GM12873 (cell line): Measurements from ENCODE around the gene MAML3.

Source experiments
- TF ChIP-seq, protein P1 (sequence below): IDR thresholded peaks from 2 replicates; pipeline ENCODE4 v1.5.1; 2012; ENCODE audit warnings: low read depth, mild to moderate bottlenecking, moderate library complexity, low read length, control low read depth; ENCODE audit not compliant: insufficient read depth; ENCODE audit errors: missing control alignments

Gene MAML3

DNA sequence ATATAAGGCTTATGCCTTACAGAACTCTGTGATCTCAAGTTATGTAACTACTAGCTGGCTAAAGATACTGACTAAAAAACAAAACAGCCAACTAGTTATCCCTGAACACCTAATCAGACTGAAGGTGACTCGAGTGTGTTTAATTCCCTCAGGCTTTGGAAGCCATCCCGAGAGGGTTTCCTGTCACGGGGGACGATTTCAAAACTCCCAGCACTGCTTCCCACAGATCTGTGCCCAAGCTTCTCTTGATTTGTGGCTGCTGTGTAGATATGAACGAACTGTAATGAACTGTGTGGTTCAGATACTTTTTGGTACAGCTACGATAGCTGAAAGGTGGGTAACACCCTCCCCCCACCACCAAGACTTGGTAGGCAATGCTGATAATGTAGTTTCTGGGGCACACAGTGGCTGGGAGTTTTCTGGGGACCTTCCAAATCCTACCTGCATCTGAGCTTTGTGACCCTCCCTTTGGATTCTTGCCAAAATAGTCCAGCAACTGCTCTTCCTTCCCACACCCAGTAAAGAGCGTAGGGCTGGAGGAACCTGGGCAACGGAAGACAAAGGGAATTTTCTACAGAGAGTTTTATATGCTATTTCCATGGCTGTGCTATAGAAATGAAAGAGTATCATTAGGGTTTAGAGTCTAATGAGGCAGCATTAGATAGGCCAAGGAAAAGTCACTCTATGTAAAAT lies 339.5 kb downstream of the MAML3 start:
- TF ChIP-seq, protein P1, sequence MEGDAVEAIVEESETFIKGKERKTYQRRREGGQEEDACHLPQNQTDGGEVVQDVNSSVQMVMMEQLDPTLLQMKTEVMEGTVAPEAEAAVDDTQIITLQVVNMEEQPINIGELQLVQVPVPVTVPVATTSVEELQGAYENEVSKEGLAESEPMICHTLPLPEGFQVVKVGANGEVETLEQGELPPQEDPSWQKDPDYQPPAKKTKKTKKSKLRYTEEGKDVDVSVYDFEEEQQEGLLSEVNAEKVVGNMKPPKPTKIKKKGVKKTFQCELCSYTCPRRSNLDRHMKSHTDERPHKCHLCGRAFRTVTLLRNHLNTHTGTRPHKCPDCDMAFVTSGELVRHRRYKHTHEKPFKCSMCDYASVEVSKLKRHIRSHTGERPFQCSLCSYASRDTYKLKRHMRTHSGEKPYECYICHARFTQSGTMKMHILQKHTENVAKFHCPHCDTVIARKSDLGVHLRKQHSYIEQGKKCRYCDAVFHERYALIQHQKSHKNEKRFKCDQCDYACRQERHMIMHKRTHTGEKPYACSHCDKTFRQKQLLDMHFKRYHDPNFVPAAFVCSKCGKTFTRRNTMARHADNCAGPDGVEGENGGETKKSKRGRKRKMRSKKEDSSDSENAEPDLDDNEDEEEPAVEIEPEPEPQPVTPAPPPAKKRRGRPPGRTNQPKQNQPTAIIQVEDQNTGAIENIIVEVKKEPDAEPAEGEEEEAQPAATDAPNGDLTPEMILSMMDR, result no peak

DNA sequence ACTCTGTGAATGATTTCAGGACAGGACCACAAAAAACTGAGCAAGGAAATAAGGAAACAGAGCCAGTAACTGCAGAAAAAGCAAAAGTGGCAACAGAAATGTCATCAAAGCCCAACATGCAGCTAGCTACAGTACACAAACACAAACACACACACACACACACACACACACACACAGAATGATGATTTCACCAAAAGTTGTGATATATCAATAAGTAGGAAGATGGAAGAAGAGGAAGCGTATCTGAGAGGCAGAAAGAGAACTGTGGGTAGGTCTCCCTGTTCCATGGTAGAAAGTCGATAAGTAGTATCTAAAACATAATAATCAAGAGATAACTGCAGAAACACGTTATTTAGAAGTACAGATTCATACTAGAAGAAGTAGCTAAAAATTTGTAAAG lies 340.1 kb downstream of the MAML3 start:
- TF ChIP-seq, protein P1, result no peak

DNA sequence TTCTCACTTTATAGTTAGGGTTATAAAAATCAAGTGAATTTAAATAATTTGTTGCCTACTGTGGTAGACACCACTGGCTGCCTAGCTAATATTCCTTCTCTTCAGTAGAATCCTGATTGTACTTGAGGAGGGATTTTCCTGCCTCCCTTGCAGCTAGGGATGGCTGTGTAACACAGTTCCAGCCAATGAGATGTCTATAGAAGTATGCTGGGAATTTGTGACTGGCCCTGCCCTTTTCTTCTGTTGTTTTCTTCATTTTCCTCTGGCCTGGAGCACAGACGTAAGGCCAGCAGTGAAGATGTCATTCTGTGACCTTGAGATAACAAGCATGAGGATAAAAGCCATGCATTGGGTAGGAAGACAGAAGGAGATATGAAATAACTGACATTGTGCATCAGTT lies 343.3 kb downstream of the MAML3 start:
- TF ChIP-seq, protein P1, result no peak

DNA sequence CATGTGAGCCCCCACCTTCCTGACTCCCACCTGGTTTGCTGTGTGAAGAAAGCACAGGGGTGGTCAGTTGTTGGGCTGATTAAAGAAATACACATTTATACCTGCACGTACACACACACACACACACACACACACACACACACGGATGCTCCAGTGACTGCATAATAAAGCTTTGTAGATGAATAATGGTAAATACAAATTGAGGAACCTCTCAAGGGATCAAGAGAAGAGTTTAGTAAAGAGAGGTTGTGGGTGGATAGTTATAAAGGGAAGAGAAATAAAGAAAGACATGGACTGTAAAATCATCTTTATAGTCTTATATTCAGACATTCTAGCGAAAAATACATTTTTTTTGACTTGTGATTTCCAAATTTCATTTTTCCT lies 344.2 kb downstream of the MAML3 start:
- TF ChIP-seq, protein P1, result no peak

DNA sequence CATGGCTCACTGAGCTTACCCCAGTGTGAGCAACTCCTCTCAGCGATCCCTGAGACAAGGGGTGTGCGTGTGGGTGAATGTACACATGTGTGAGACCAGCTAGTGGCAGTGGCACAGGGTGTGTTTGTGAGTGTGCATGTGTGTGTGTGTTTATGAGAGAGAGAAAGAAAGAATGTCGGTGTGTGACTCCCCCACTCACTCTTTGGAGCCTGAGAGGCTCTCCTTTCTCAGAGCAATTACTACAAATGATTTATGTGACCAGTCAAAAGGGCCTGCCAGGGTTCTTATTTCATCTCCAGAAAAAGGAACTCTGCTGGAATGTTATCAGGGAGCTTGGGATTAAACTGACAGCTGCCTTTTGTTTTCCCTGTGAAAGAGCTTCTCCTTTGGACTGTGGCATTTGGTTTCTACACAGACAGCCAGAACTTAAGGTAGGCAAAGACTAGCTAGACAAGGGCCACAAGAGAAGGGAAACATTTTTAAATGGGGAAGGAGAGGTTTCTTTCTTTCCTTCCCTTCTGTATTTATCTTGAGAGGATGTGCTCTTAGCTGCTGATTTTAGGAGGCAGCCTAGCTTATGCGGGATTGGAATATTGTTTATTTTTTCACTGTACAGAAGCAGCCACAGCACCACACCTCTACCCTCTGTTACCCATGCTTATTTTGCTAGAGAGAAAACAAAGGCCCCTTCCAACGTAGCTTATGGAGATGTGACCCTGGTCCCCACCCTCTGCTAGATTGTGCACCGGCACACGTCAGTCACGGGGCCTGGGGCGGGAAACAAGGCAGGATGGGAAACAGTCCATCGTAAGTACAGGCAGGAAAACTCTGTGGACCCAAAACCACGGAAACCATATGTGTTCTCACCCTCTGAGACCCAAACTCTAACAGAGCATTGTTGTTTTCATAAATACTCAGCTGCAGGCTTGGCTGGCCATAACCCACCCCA lies 344.9 kb downstream of the MAML3 start:
- TF ChIP-seq, protein P1, result no peak

DNA sequence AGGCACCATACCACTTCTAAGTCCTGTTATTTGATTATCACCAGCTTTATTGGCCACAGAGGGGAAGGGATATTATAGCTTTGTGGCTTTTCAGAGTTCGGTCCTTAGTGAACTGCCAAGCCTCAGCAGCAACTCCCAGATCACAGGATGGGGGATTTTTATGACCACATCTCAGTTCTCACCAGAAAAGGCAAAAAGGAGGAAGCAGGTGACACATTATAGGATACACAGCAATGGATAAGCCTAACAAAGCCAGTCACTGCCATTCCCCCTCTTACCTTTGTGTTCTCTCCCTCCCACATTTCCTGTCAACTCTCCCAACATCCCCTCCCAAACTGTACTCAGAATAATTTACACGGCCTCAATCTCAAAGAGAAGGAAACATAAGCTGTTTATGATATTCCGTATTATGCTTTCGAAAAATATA lies 345.6 kb downstream of the MAML3 start:
- TF ChIP-seq, protein P1, result no peak

DNA sequence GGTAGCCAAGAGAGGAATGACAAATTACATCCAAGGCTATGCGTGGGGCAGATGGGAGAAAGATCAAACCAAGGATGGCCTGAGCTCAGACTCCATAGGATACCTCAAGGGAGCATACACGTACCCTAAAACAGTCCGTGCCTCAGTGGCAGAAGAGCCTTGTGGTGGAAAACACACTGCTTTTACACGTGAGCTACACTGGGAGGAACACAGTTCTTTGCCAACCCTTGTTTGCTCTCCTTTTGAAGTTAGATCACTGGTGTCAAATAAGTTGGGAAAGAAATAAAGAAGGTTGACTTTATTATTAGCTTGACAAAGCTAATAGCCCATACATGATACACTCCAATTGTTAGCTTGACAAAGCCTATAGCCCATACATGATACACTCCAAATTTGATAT lies 346.5 kb downstream of the MAML3 start:
- TF ChIP-seq, protein P1, result no peak
